ENCODE results near the gene IP6K3. TPM values are rescaled to one million over a fixed set of nuclear protein-coding genes. Genes with fewer than 3 reads are reported as not detected.
A peak's percentile ranks its signal among the peaks of the same experiment; 100 is the strongest.

IP6K3 gene
- total and polyA plus RNA-seq, 2 donors = 0.28 to 6.6 TPM

- Histone ChIP-seq H3K4me3 (ENCODE audit: low read length in 2 of 2) (no peak overlapping the region), H3K27ac (ENCODE audit: low read depth in 1 of 2, low read length in 1 of 2) (no peak overlapping the region), H3K27me3 (ENCODE audit: control insufficient read depth in 2 of 2, insufficient read depth in 1 of 2, low read length in 1 of 2) (peaks cover 0 to 18% of the 10 kb centered on the region in 2 donors), H3K4me1 (ENCODE audit: control insufficient read depth in 2 of 2, insufficient read depth in 2 of 2, low read length in 2 of 2) (peaks cover 0 to 16% of the 10 kb centered on the region in 2 donors), H3K9me3 (ENCODE audit: control insufficient read depth in 2 of 2, insufficient read depth in 1 of 2, low read length in 1 of 2) (no peaks in the 10 kb centered on the region), H3K36me3 (ENCODE audit: control insufficient read depth in 2 of 2, insufficient read depth in 2 of 2, low read length in 1 of 2) (no peaks in the 10 kb centered on the region)
- DNase-seq (ENCODE audit: low read depth in 6 of 9, low spot score in 9 of 9) = no peak
- 95% methylated on average over 4 of the region's 4 CpGs for WGBS
Measured at GRCh38 chr6:33748841-33749240, 2.1 kb upstream of the IP6K3 start.

DNA sequence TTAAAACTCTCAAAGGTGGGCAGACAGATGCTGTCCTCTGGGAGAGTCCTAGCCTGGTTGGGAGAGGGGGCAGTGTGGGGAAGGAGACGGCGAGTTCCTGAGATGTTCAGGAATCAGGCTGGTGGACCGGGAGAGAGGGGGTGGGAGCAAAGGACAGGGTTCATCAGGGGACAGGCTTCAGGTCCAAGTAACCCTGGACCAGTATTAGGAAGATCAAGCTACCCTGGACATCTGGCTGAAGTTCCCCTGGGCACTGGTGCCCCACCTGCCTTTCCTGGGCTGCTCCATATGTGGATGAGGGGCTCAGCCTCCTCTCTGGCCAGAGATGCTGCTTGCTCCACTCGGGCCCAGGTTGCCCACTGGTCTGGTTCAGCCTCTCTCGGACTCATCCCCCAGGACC, 1.1 kb upstream of the IP6K3 start:
- H3K4me1 ChIP-seq (ENCODE audit: control insufficient read depth in 2 of 2, insufficient read depth in 2 of 2, low read length in 2 of 2) = peaks cover 0 to 16% of the 10 kb centered on the region in 2 donors
- no peak for DNase-seq (ENCODE audit: low read depth in 6 of 9, low spot score in 9 of 9)
- 96% methylated on average over 5 of the region's 5 CpGs for WGBS
- H3K36me3 ChIP-seq (ENCODE audit: control insufficient read depth in 2 of 2, insufficient read depth in 2 of 2, low read length in 1 of 2) = no peaks in the 10 kb centered on the region
- no peak overlapping the region for H3K27ac ChIP-seq (ENCODE audit: low read depth in 1 of 2, low read length in 1 of 2)
- H3K27me3 ChIP-seq (ENCODE audit: control insufficient read depth in 2 of 2, insufficient read depth in 1 of 2, low read length in 1 of 2) = peaks cover 0 to 27% of the 10 kb centered on the region in 2 donors
- no peaks in the 10 kb centered on the region for H3K9me3 ChIP-seq (ENCODE audit: control insufficient read depth in 2 of 2, insufficient read depth in 1 of 2, low read length in 1 of 2)
- H3K4me3 ChIP-seq (ENCODE audit: low read length in 2 of 2) = no peak overlapping the region

GRCh38 chr6:33746036-33746600, 587 bp downstream of the IP6K3 start:
- WGBS = 62% methylated on average over 14 of the region's 14 CpGs
- Histone ChIP-seq H3K27me3 (ENCODE audit: control insufficient read depth in 2 of 2, insufficient read depth in 1 of 2, low read length in 1 of 2) (peaks cover 0 to 34% of the 10 kb centered on the region in 2 donors), H3K4me1 (ENCODE audit: control insufficient read depth in 2 of 2, insufficient read depth in 2 of 2, low read length in 2 of 2) (peaks cover 0 to 9% of the 10 kb centered on the region in 2 donors), H3K4me3 (ENCODE audit: low read length in 2 of 2) (no peak overlapping the region), H3K27ac (ENCODE audit: low read depth in 1 of 2, low read length in 1 of 2) (peak overlapping the region in 1 of 2 donors; percentile 62), H3K9me3 (ENCODE audit: control insufficient read depth in 2 of 2, insufficient read depth in 1 of 2, low read length in 1 of 2) (no peaks in the 10 kb centered on the region), H3K36me3 (ENCODE audit: control insufficient read depth in 2 of 2, insufficient read depth in 2 of 2, low read length in 1 of 2) (no peaks in the 10 kb centered on the region)
- DNase-seq (ENCODE audit: low read depth in 6 of 9, low spot score in 9 of 9) = no peak

GRCh38 chr6:33745548-33745947, 1.2 kb downstream of the IP6K3 start:
- no peaks in the 10 kb centered on the region for H3K36me3 ChIP-seq (ENCODE audit: control insufficient read depth in 2 of 2, insufficient read depth in 2 of 2, low read length in 1 of 2)
- peaks cover 0 to 6% of the 10 kb centered on the region in 2 donors for H3K4me1 ChIP-seq (ENCODE audit: control insufficient read depth in 2 of 2, insufficient read depth in 2 of 2, low read length in 2 of 2)
- DNase-seq (ENCODE audit: low read depth in 6 of 9, low spot score in 9 of 9) = no peak
- 95% methylated on average over 7 of the region's 7 CpGs for WGBS
- no peaks in the 10 kb centered on the region for H3K9me3 ChIP-seq (ENCODE audit: control insufficient read depth in 2 of 2, insufficient read depth in 1 of 2, low read length in 1 of 2)
- peaks cover 0 to 34% of the 10 kb centered on the region in 2 donors for H3K27me3 ChIP-seq (ENCODE audit: control insufficient read depth in 2 of 2, insufficient read depth in 1 of 2, low read length in 1 of 2)
- H3K4me3 ChIP-seq (ENCODE audit: low read length in 2 of 2) = no peak overlapping the region
- H3K27ac ChIP-seq (ENCODE audit: low read depth in 1 of 2, low read length in 1 of 2) = no peak overlapping the region

DNA sequence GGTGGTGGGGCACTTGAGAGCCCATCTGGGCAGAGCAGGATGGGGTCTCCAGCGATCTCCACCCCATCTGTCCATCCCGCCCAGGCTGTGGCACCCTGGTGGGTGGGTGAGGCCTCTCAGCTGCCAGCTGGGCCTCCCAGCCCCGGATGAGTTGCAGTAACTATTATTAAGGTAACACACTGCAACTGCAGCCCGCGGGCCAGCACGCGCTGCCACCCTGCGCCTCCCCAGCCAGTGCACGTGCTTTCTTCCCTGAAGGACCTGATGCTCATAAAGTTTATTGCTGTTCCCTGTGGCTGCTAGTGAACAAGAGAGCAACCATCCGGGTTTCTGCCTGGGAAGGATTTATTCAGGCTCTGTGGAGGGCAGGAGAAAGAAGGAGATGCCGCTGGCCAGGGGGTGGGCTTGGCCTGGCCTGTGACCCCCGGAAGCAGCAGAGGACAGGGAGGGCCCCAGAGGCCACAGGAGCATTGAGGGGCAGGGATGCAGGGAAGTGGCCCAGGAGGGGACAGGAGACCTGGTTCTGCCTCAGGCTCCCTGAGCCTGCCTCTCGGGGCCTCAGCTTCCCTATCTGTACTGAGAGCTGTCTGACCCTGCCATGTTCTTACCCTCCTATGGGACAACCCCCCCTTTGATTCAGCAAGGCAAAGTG, 1.7 kb downstream of the IP6K3 start:
- peaks cover 0 to 34% of the 10 kb centered on the region in 2 donors for H3K27me3 ChIP-seq (ENCODE audit: control insufficient read depth in 2 of 2, insufficient read depth in 1 of 2, low read length in 1 of 2)
- H3K27ac ChIP-seq (ENCODE audit: low read depth in 1 of 2, low read length in 1 of 2) = peak overlapping the region in 1 of 2 donors; percentile 68
- DNase-seq (ENCODE audit: low read depth in 6 of 9, low spot score in 9 of 9) = no peak
- H3K4me3 ChIP-seq (ENCODE audit: low read length in 2 of 2) = no peak overlapping the region
- H3K9me3 ChIP-seq (ENCODE audit: control insufficient read depth in 2 of 2, insufficient read depth in 1 of 2, low read length in 1 of 2) = no peaks in the 10 kb centered on the region
- 89% methylated on average over 13 of the region's 13 CpGs for WGBS
- H3K4me1 ChIP-seq (ENCODE audit: control insufficient read depth in 2 of 2, insufficient read depth in 2 of 2, low read length in 2 of 2) = peaks cover 0 to 5% of the 10 kb centered on the region in 2 donors
- H3K36me3 ChIP-seq (ENCODE audit: control insufficient read depth in 2 of 2, insufficient read depth in 2 of 2, low read length in 1 of 2) = no peaks in the 10 kb centered on the region

GRCh38 chr6:33744001-33744848, 2.5 kb downstream of the IP6K3 start:
- peak in 8 of 9 donors; percentile 38 to 80 (median 64) for DNase-seq (ENCODE audit: low read depth in 6 of 9, low spot score in 9 of 9)
- H3K27ac ChIP-seq (ENCODE audit: low read depth in 1 of 2, low read length in 1 of 2) = peak overlapping the region in 1 of 2 donors; percentile 46
- no peaks in the 10 kb centered on the region for H3K9me3 ChIP-seq (ENCODE audit: control insufficient read depth in 2 of 2, insufficient read depth in 1 of 2, low read length in 1 of 2)
- no peak overlapping the region for H3K4me3 ChIP-seq (ENCODE audit: low read length in 2 of 2)
- no peaks in the 10 kb centered on the region for H3K36me3 ChIP-seq (ENCODE audit: control insufficient read depth in 2 of 2, insufficient read depth in 2 of 2, low read length in 1 of 2)
- peaks cover 0 to 36% of the 10 kb centered on the region in 2 donors for H3K27me3 ChIP-seq (ENCODE audit: control insufficient read depth in 2 of 2, insufficient read depth in 1 of 2, low read length in 1 of 2)
- H3K4me1 ChIP-seq (ENCODE audit: control insufficient read depth in 2 of 2, insufficient read depth in 2 of 2, low read length in 2 of 2) = peaks cover 0 to 5% of the 10 kb centered on the region in 2 donors
- 46% methylated on average over 11 of the region's 11 CpGs for WGBS

DNA sequence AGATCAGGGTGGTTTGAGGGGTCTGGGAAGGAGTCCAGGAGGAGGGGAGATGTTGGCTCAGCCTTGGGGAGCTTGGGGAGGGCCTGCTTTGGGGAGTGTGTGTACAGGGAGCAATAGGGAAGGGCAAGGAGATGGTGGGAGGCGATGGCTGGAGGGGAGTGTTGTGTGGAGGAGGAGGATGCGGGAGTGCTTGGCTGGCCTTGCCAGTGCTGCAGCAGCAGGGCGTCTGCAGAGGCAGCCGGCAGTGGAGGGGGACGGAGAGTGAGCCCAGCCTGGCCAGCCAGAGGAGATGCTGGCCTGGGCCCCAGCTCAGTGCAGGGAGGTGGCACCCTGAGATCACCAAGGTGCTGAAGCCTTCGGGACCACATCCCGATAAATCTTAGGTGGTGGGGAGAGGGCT, 3.9 kb downstream of the IP6K3 start:
- DNase-seq (ENCODE audit: low read depth in 6 of 9, low spot score in 9 of 9) = no peak
- H3K36me3 ChIP-seq (ENCODE audit: control insufficient read depth in 2 of 2, insufficient read depth in 2 of 2, low read length in 1 of 2) = no peaks in the 10 kb centered on the region
- H3K27ac ChIP-seq (ENCODE audit: low read depth in 1 of 2, low read length in 1 of 2) = no peak overlapping the region
- 88% methylated on average over 7 of the region's 7 CpGs for WGBS
- H3K4me1 ChIP-seq (ENCODE audit: control insufficient read depth in 2 of 2, insufficient read depth in 2 of 2, low read length in 2 of 2) = peaks cover 0 to 5% of the 10 kb centered on the region in 2 donors
- H3K4me3 ChIP-seq (ENCODE audit: low read length in 2 of 2) = no peak overlapping the region
- peaks cover 0 to 29% of the 10 kb centered on the region in 2 donors for H3K27me3 ChIP-seq (ENCODE audit: control insufficient read depth in 2 of 2, insufficient read depth in 1 of 2, low read length in 1 of 2)
- no peaks in the 10 kb centered on the region for H3K9me3 ChIP-seq (ENCODE audit: control insufficient read depth in 2 of 2, insufficient read depth in 1 of 2, low read length in 1 of 2)

DNA sequence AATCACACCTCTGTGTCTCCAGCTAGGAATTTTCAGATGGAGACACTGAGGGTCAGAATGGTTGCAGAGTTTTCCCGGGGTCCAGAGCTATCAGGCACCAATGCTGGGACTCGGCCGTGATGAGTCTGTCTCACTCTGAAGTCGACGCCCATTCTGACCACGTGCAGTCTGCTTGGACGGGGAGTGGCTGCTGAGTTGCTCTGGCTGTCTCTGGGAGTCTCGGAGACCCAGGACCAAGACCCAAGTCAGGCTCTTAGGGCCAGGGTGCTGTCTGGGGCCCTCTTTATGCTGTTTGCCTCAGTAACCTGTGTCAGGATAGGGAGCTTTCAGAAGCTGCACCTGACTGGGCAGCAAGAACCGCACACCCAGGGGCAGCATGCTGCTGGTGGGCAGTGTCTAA, 4.6 kb downstream of the IP6K3 start:
- Histone ChIP-seq H3K27ac (ENCODE audit: low read depth in 1 of 2, low read length in 1 of 2) (no peak overlapping the region), H3K9me3 (ENCODE audit: control insufficient read depth in 2 of 2, insufficient read depth in 1 of 2, low read length in 1 of 2) (no peaks in the 10 kb centered on the region), H3K27me3 (ENCODE audit: control insufficient read depth in 2 of 2, insufficient read depth in 1 of 2, low read length in 1 of 2) (peaks cover 0 to 29% of the 10 kb centered on the region in 2 donors), H3K36me3 (ENCODE audit: control insufficient read depth in 2 of 2, insufficient read depth in 2 of 2, low read length in 1 of 2) (no peaks in the 10 kb centered on the region), H3K4me3 (ENCODE audit: low read length in 2 of 2) (no peak overlapping the region), H3K4me1 (ENCODE audit: control insufficient read depth in 2 of 2, insufficient read depth in 2 of 2, low read length in 2 of 2) (peaks cover 0 to 5% of the 10 kb centered on the region in 2 donors)
- WGBS = 86% methylated on average over 9 of the region's 9 CpGs
- DNase-seq (ENCODE audit: low read depth in 6 of 9, low spot score in 9 of 9) = no peak

DNA sequence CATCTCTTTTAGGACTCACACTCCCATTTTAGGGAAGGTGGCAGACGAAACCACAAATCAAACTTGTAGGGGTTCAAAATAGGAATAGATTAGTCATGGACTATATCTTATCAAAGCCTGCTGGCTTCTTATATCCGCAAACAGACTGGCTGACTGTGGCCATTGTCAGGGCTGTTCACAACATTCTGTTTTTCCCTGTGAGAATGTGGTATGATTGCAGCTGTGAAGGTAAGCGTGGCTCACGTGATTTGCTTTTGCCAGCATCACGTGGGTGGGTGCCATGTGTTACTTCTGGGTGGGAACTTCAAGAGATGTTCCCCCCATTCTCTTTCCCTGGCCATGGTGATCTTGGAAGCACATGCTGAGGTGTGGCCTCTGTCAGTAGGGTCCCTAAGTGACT, 5.9 kb downstream of the IP6K3 start:
- 93% methylated on average over 5 of the region's 5 CpGs for WGBS
- no peak overlapping the region for H3K4me3 ChIP-seq (ENCODE audit: low read length in 2 of 2)
- DNase-seq (ENCODE audit: low read depth in 6 of 9, low spot score in 9 of 9) = no peak
- no peaks in the 10 kb centered on the region for H3K9me3 ChIP-seq (ENCODE audit: control insufficient read depth in 2 of 2, insufficient read depth in 1 of 2, low read length in 1 of 2)
- H3K27ac ChIP-seq (ENCODE audit: low read depth in 1 of 2, low read length in 1 of 2) = no peak overlapping the region
- H3K27me3 ChIP-seq (ENCODE audit: control insufficient read depth in 2 of 2, insufficient read depth in 1 of 2, low read length in 1 of 2) = peaks cover 0 to 21% of the 10 kb centered on the region in 2 donors
- peaks cover 0 to 5% of the 10 kb centered on the region in 2 donors for H3K4me1 ChIP-seq (ENCODE audit: control insufficient read depth in 2 of 2, insufficient read depth in 2 of 2, low read length in 2 of 2)
- H3K36me3 ChIP-seq (ENCODE audit: control insufficient read depth in 2 of 2, insufficient read depth in 2 of 2, low read length in 1 of 2) = no peaks in the 10 kb centered on the region

Data from thymus (tissue), 11 donors.